Transverse colon (tissue), 4 donors: ENCODE results near the gene LACTB. TPM values are rescaled to one million over a fixed set of nuclear protein-coding genes. Genes with fewer than 3 reads are reported as not detected.

Experiments
- DNase-seq: peaks from one replicate; pipeline ENCODE4 v3.0.0-alpha.2; 2019
- H3K27ac ChIP-seq, 4 donors: fragments of 200-600 bp; sonication (generic); 2 replicates each; pipeline ENCODE4 v1.5.1; 2016 to 2018; ENCODE audit warnings: inconsistent platforms in 4 of 4
- H3K27me3 ChIP-seq: fragments of 200-600 bp; sonication (generic); 2 replicates; pipeline ENCODE4 v1.5.1; 2017; ENCODE audit warnings: inconsistent platforms
- H3K36me3 ChIP-seq, 4 donors: fragments of 200-600 bp; sonication (generic); 2 replicates each; pipeline ENCODE4 v1.5.1; 2017 to 2019; ENCODE audit warnings: inconsistent platforms in 4 of 4
- H3K4me1 ChIP-seq, 4 donors: fragments of 200-600 bp; sonication (generic); 2 replicates each; pipeline ENCODE4 v1.5.1; 2017 to 2020; ENCODE audit warnings: inconsistent platforms in 4 of 4
- H3K4me3 ChIP-seq, 4 donors: fragments of 200-600 bp; sonication (generic); 1 replicate in 1 of 4; 2 replicates in 3 of 4; pipeline versions ENCODE4 v1.5.1 to v1.6.1; 2017 to 2019; ENCODE audit warnings: inconsistent platforms in 4 of 4
- H3K9me3 ChIP-seq, 2 donors: fragments of 200-600 bp; sonication (generic); 2 replicates each; pipeline ENCODE4 v1.5.1; 2017 to 2019; ENCODE audit warnings: inconsistent platforms in 2 of 2
- EP300 ChIP-seq: sonication (generic); formaldehyde crosslinking; IDR thresholded peaks from one replicate; pipeline ENCODE4 v1.6.1; 2017; ENCODE audit warnings: antibody characterized with exemption, low read depth
- POLR2A ChIP-seq: fragments of 450-650 bp; IDR thresholded peaks from one replicate; pipeline ENCODE4 v1.6.1; 2016; ENCODE audit warnings: antibody characterized with exemption, mild to moderate bottlenecking, moderate library complexity
- POLR2AphosphoS5 ChIP-seq, 3 donors: sonication (generic); formaldehyde crosslinking; IDR thresholded peaks; one replicate each; pipeline ENCODE4 v1.6.1; 2016; ENCODE audit warnings: antibody characterized with exemption in 3 of 3
- WGBS, 2 donors: methylation state at CpG; one replicate each; pipeline ENCODE4 v1.1.5; 2018; ENCODE audit warnings: low coverage in 1 of 2; 5-methylcytosine and 5-hydroxymethylcytosine counted together
- in situ Hi-C, 4 donors: fragments of 200-750 bp; cut with MboI; loops; one replicate each; pipeline versions ENCODE4 v1.15.0 to v1.15.1; 2017; ENCODE audit warnings: low sequenced_read_pairs in 3 of 4, low pct_ligation_motif_present in 1 of 4, low pct_unique_long_range_greater_than_20kb in 1 of 4
- intact Hi-C: fragments of 100-400 bp; cut with DNase I; formaldehyde crosslinking; loops from one replicate; pipeline ENCODE4 v1.15.1; 2023; ENCODE audit warnings: low total_unique reads
- total RNA-seq, 4 donors: library from RNA; depleted of rRNA; stranded (reverse); fragments of >200 nt; gene quantifications; one replicate each; pipeline ENCODE4 v1.1.0, GENCODE V29; 2016
- TF ChIP-seq, protein P1 (sequence below), 5 experiments: fragments of 200-600 bp in 3 of 5; fragments of 450-650 bp in 2 of 5; sonication (generic) in 3 of 5; IDR thresholded peaks; 1 replicate in 2 of 5; 2 replicates in 3 of 5; pipeline ENCODE4 v1.5.1; 2016 to 2017; ENCODE audit warnings: antibody characterized with exemption in 5 of 5, inconsistent platforms in 3 of 5, mild to moderate bottlenecking in 2 of 5, moderate library complexity in 1 of 5

The LACTB gene
- total RNA-seq, 4 donors from 2014 or later = 6.7 to 20.6 (median 19.6) TPM

DNA sequence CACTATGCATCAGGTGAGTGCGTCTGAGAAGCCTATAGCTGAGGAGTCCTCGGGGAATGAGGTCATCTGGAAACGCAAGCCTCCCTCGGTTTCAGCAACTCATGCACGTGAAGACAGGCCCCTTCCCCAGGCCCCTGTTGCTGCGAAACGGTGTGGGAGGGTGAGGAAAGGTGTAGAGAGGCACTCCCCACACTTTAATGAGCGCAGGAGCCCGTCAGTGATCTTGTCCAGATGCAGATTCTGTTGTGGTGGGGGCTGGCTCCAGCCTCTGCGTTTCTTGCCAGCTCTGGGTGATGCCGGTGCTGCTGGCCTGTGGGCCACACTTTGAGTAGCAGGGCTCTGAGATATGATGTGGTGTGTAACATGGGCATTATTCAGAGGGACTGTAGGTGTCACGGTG, 38.6 kb upstream of the LACTB start:
- in situ Hi-C loops = loop anchor here in 3 of 4 donors (10.0 kb wide), 2 partner anchors 238 to 298 kb away; no protein-coding TSS in a partner anchor
- TF ChIP-seq EP300 (no peak), POLR2AphosphoS5 (IDR thresholded peaks at IDR 0.05) (peak in 2 of 3 donors; percentile 39 to 68), POLR2A (no peak)
- Histone ChIP-seq H3K36me3 (no peaks in the 10 kb centered on the region), H3K4me3 (no peak overlapping the region), H3K4me1 (peaks cover 0 to 5% (median 1%) of the 10 kb centered on the region in 4 donors), H3K27me3 (no peaks in the 10 kb centered on the region), H3K9me3 (no peaks in the 10 kb centered on the region), H3K27ac (peak overlapping the region in 3 of 4 donors; percentile 46 to 69 (median 62))
- peak; percentile 22 for DNase-seq
- WGBS, 2 donors = 67 to 76% methylated on average over 1 to 12 of the region's 12 CpGs
- intact Hi-C loops = no loop called here

DNA sequence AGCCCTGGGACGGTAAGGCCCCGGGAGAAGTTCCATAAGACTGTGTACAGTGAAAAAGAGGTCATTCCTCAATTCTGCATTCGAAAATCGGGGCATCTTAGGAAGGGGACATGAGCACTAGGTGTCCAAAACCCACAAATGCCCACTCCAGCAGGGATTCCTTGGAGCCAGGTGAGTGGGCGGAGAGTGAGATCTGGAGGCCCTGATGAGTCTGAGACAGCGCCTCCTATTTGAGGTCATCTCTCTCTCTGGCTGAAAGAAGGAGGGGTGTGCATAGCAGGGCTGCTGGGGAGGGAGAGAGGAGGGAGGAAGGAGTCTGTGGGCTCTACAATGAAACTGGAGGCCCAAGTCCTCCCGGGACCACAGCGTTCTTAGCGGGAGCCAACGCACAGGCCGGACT, 38.1 kb upstream of the LACTB start:
- peak overlapping the region in 3 of 4 donors; percentile 46 to 69 (median 62) for H3K27ac ChIP-seq

DNA sequence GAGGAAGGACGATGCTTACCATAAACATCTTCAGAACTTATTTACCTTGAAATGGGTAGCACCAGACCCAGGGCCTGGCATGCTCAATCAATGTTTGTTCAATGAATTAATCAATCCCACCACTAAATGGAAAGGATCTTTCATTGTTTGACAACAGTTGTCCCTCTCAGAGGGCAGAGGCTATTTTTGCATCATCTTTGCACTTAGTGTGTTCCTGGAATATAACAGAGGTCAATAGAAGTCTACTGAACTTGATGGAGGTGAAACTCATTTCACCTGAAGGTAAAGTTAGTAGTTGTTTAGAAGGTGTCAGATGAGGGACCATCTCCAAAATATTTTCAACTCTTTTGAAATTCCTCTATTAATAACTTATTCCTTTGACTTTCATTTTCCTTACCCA, 36.9 kb upstream of the LACTB start:
- no peak for DNase-seq
- intact Hi-C loops = no loop called here
- Histone ChIP-seq H3K27me3 (no peaks in the 10 kb centered on the region), H3K27ac (no peak overlapping the region), H3K4me1 (peaks cover 12 to 19% (median 15%) of the 10 kb centered on the region in 4 donors), H3K36me3 (no peaks in the 10 kb centered on the region), H3K4me3 (no peak overlapping the region), H3K9me3 (no peaks in the 10 kb centered on the region)
- in situ Hi-C loops = loop anchor here in 3 of 4 donors (10.0 kb wide), 2 partner anchors 240 to 300 kb away; no protein-coding TSS in a partner anchor
- no peak for TF ChIP-seq POLR2AphosphoS5 (IDR thresholded peaks at IDR 0.05)
- TF ChIP-seq, protein P1, sequence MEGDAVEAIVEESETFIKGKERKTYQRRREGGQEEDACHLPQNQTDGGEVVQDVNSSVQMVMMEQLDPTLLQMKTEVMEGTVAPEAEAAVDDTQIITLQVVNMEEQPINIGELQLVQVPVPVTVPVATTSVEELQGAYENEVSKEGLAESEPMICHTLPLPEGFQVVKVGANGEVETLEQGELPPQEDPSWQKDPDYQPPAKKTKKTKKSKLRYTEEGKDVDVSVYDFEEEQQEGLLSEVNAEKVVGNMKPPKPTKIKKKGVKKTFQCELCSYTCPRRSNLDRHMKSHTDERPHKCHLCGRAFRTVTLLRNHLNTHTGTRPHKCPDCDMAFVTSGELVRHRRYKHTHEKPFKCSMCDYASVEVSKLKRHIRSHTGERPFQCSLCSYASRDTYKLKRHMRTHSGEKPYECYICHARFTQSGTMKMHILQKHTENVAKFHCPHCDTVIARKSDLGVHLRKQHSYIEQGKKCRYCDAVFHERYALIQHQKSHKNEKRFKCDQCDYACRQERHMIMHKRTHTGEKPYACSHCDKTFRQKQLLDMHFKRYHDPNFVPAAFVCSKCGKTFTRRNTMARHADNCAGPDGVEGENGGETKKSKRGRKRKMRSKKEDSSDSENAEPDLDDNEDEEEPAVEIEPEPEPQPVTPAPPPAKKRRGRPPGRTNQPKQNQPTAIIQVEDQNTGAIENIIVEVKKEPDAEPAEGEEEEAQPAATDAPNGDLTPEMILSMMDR (IDR thresholded peaks at IDR 0.05) = no peak
- TF ChIP-seq POLR2A = no peak
- no peak for TF ChIP-seq EP300
- 91 to 100% methylated on average over 1 of the region's 1 CpG for WGBS, 2 donors

More for the DNA sequence above, 38.1 kb upstream of the LACTB start:
- intact Hi-C loops (no loop called here), in situ Hi-C loops (loop anchor here in 3 of 4 donors (10.0 kb wide), 2 partner anchors 239 to 299 kb away; no protein-coding TSS in a partner anchor)
- H3K9me3 ChIP-seq = no peaks in the 10 kb centered on the region
- 83 to 89% methylated on average over 4 to 11 of the region's 11 CpGs for WGBS, 2 donors
- peaks cover 4 to 8% (median 5%) of the 10 kb centered on the region in 4 donors for H3K4me1 ChIP-seq
- TF ChIP-seq POLR2A (no peak), POLR2AphosphoS5 (IDR thresholded peaks at IDR 0.05) (no peak), EP300 (no peak)
- TF ChIP-seq, protein P1 (IDR thresholded peaks at IDR 0.05) = no peak
- DNase-seq = no peak
- no peaks in the 10 kb centered on the region for H3K36me3 ChIP-seq
- no peaks in the 10 kb centered on the region for H3K27me3 ChIP-seq
- no peak overlapping the region for H3K4me3 ChIP-seq

- Histone ChIP-seq H3K27me3 (no peaks in the 10 kb centered on the region), H3K4me1 (peaks cover 12 to 19% (median 15%) of the 10 kb centered on the region in 4 donors), H3K9me3 (no peaks in the 10 kb centered on the region), H3K27ac (no peak overlapping the region), H3K36me3 (no peaks in the 10 kb centered on the region), H3K4me3 (no peak overlapping the region)
- TF ChIP-seq POLR2A (no peak), POLR2AphosphoS5 (IDR thresholded peaks at IDR 0.05) (no peak), EP300 (no peak)
- TF ChIP-seq, protein P1 (IDR thresholded peaks at IDR 0.05) = no peak
- in situ Hi-C loops = loop anchor here in 3 of 4 donors (10.0 kb wide), 2 partner anchors 240 to 300 kb away; no protein-coding TSS in a partner anchor
- intact Hi-C loops = no loop called here
- no peak for DNase-seq
- WGBS, 2 donors = 81 to 86% methylated on average over 4 of the region's 4 CpGs
These were observed 36.4 kb upstream of the LACTB start for GRCh38 chr15:63085289-63085688.
